Right atrium auricular region (tissue), 2 donors: ENCODE results near the gene LCOR. TPM values are rescaled to one million over a fixed set of nuclear protein-coding genes. Genes with fewer than 3 reads are reported as not detected.

Experiments
- DNase-seq: peaks from one replicate; pipeline ENCODE4 v3.0.0-alpha.2; 2019; ENCODE audit warnings: low spot score
- H3K27ac ChIP-seq, 2 donors: fragments of 200-600 bp; sonication (generic); 1 replicate in 1 of 2; 2 replicates in 1 of 2; pipeline ENCODE4 v1.5.1; 2016 to 2019
- H3K27me3 ChIP-seq, 2 donors: fragments of 200-600 bp; sonication (generic); one replicate each; pipeline versions ENCODE4 v1.5.1 to v1.6.0; 2017 to 2019
- H3K36me3 ChIP-seq: fragments of 200-600 bp; sonication (generic); one replicate; pipeline ENCODE4 v1.5.1; 2016
- H3K4me1 ChIP-seq, 2 donors: fragments of 200-600 bp; sonication (generic); one replicate each; pipeline versions ENCODE4 v1.5.1 to v1.6.0; 2017 to 2019
- H3K4me3 ChIP-seq, 2 donors: fragments of 200-600 bp; sonication (generic); 1 replicate in 1 of 2; 2 replicates in 1 of 2; pipeline ENCODE4 v1.5.1; 2017 to 2019; ENCODE audit warnings: mild to moderate bottlenecking in 1 of 2, moderate library complexity in 1 of 2
- H3K9me3 ChIP-seq, 2 donors: fragments of 200-600 bp; sonication (generic); one replicate each; pipeline ENCODE4 v1.5.1; 2019
- CTCF ChIP-seq, 2 donors: fragments of 200-600 bp; sonication (generic); IDR thresholded peaks; one replicate each; pipeline ENCODE4 v1.5.1; 2019; ENCODE audit warnings: antibody characterized with exemption in 2 of 2
- total RNA-seq, 2 donors: library from RNA; depleted of rRNA; stranded (reverse); fragments of >200 nt; gene quantifications; one replicate each; pipeline ENCODE4 v1.1.0, GENCODE V29; 2016

The LCOR gene
- total RNA-seq, result 10 to 100 TPM; 10.2 to 12.2 TPM

DNA sequence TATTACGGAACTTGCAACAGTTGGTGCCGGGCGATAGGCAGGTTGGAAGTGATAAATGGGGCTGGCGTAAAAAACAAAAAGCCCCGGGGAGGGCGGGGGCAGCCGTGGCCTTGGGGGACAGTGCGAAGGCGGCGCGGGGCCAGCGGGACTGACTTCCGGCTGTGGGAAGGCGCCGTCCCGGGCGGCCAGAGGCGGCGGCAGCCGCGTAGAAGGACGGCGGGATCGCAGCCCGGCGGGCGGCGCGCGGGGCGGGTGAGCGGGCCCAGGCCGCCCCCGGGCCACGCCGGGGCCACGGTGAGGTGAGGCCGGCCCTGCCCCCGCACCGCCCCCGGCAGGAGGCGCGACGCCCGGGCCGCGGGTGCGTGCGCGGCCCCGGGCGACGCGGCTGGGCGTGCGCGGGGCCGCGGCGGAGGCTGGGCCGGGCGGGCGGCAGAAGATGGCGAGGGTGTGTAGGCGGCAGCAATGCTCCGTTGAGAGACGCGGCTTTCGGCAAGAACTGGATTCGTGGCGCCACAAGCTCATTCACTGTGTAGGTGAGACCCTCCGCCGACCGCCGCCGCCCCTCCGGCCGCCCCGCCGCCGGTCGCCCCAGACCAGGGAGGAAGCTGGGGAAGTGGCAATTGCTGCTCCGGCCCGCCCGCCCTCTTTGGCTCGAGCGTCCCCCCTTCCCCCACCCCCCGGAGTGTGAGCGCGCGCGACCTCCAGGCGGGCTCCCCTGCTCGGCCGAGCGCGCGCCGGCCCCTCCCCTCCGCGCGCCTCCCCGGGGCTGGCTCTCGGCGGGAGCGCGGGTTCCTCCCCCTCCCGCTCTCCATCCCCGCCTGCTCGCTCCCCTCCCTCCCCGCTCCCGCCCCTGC is at the start of gene LCOR:
Gene LCOR (plus strand): TSS at position 432 of the 854 bp plus-strand sequence. CDS start 116,760 bp downstream, outside the sequence.
- TF ChIP-seq CTCF (IDR thresholded peaks at IDR 0.05), result no peak
- peak within 1 kb of the TSS; percentile 74 to 97 for H3K4me3 ChIP-seq
- no peaks in the 10 kb centered on the region for H3K9me3 ChIP-seq
- H3K4me1 ChIP-seq, result peaks cover 0 to 40% of the 10 kb centered on the region in 2 donors
- peak within 1 kb of the TSS; percentile 97 to 98 for H3K27ac ChIP-seq
- DNase-seq, result peak; percentile 85
- H3K27me3 ChIP-seq, result no peaks in the 10 kb centered on the region
- H3K36me3 ChIP-seq, result no peaks in the 10 kb centered on the region

DNA sequence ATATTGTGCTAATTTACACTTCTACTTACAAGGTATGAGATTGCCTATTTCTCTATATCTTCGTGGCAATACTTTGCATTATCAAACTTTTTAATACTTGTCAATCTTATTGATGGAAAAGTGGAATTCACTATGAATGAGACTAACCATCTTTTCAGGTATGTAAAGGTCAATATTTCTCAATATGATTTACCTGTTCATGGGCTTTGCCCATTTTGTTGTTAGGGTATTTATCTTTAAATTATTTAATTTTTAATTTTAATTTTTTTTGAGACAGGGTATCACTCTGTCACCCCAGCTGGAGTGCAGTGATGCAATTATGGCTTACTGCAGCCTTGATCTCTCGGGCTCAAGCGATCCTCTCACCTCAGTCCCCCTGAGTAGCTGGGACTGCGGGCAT is 47.8 kb upstream of the LCOR start:
- H3K4me3 ChIP-seq, result no peak overlapping the region
- no peak overlapping the region for H3K27ac ChIP-seq
- DNase-seq, result no peak
- no peak for TF ChIP-seq CTCF (IDR thresholded peaks at IDR 0.05)
- peaks cover 0 to 6% of the 10 kb centered on the region in 2 donors for H3K9me3 ChIP-seq
- H3K36me3 ChIP-seq, result no peaks in the 10 kb centered on the region
- no peaks in the 10 kb centered on the region for H3K4me1 ChIP-seq
- no peaks in the 10 kb centered on the region for H3K27me3 ChIP-seq

DNA sequence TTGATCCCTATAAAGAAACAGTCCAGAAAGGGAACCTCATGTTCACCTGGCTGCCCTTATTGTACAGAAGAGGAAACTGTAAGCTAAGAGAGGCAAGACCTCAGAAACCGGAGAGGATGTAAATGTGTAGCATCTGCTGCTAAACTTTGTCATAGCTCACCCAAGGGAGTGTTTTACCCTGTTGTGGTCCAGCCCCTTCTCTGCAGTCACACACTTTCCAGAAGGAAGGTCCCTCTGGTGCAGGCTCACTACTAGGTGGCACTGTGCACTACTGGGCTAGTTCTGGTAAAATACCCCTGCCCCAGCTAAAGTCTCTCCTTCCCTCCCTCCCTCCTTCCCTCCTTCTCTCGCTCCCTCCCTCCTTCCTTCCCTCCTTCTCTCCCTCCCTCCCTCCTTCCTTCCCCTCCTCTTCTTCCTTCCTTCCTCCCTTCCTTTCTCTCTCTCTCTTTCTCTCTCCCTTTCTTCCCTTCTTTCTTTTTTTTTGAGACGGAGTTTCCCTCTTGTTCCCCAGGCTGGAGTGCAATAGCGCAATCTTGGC is 42.5 kb upstream of the LCOR start:
- H3K4me3 ChIP-seq, result no peak overlapping the region
- H3K27ac ChIP-seq, result no peak overlapping the region
- DNase-seq, result no peak
- peaks cover 0 to under 1% of the 10 kb centered on the region in 2 donors for H3K9me3 ChIP-seq
- no peaks in the 10 kb centered on the region for H3K36me3 ChIP-seq
- TF ChIP-seq CTCF (IDR thresholded peaks at IDR 0.05), result no peak
- H3K27me3 ChIP-seq, result no peaks in the 10 kb centered on the region
- H3K4me1 ChIP-seq, result no peaks in the 10 kb centered on the region

GRCh38 chr10:96791902-96792301 is 40.2 kb upstream of the LCOR start:
- no peak overlapping the region for H3K27ac ChIP-seq
- TF ChIP-seq CTCF (IDR thresholded peaks at IDR 0.05), result no peak
- H3K4me3 ChIP-seq, result no peak overlapping the region
- H3K4me1 ChIP-seq, result no peaks in the 10 kb centered on the region
- no peak for DNase-seq
- no peaks in the 10 kb centered on the region for H3K27me3 ChIP-seq
- H3K9me3 ChIP-seq, result no peaks in the 10 kb centered on the region
- H3K36me3 ChIP-seq, result no peaks in the 10 kb centered on the region

DNA sequence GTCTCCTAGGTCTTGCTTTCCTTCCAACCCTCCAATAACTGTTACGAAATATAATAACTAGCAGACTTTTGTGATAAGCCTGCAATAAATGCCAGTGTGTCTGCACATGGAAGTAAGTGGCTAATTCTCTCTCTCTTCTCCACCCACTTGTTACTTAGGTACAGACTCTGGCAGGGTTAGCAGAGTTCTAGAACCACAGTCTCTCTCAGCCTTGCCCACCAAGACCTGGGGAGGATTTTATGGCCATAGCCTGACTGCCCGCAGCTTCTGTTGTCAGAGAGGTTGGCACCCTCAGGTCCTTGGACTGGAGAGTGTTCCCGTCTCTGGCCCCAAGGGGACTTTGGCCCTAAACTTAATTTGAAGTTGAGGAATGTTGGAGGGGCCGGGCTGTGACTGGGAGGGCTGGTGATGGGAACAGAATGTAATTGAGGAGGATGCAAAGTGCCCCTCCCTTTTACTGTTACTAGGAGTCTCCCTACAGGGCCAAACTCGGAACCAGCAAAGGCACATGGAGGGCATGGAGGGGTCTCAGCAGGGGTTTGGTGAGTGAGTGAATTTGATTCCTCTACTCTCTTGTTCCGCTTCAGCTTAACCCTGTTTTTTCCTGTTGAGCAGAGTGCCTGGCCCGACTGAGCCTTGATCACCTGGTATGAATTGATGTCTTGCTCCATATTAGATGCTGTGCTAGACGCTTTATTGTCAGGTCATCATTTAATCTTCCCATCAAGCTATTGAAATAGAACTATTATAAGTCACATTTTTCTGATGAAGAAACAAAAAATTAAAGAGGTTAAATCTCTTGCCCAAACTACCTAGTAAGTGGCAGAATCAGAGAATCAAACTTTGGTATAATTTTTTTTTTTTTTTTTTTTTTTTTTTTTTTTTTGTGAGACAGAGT is 37.0 kb upstream of the LCOR start:
- H3K9me3 ChIP-seq, result no peaks in the 10 kb centered on the region
- no peak for TF ChIP-seq CTCF (IDR thresholded peaks at IDR 0.05)
- H3K27me3 ChIP-seq, result no peaks in the 10 kb centered on the region
- no peak overlapping the region for H3K4me3 ChIP-seq
- no peaks in the 10 kb centered on the region for H3K4me1 ChIP-seq
- no peak for DNase-seq
- no peak overlapping the region for H3K27ac ChIP-seq
- H3K36me3 ChIP-seq, result no peaks in the 10 kb centered on the region
